IPS DF 4.7 (cell line): ENCODE results near the gene CCDC138.

Experiments used
- DNase-seq: peaks from one replicate; pipeline ENCODE4 v3.0.0-alpha.2; 2013; ENCODE audit warnings: low spot score; ENCODE audit errors: extremely low read depth

Gene CCDC138

DNA sequence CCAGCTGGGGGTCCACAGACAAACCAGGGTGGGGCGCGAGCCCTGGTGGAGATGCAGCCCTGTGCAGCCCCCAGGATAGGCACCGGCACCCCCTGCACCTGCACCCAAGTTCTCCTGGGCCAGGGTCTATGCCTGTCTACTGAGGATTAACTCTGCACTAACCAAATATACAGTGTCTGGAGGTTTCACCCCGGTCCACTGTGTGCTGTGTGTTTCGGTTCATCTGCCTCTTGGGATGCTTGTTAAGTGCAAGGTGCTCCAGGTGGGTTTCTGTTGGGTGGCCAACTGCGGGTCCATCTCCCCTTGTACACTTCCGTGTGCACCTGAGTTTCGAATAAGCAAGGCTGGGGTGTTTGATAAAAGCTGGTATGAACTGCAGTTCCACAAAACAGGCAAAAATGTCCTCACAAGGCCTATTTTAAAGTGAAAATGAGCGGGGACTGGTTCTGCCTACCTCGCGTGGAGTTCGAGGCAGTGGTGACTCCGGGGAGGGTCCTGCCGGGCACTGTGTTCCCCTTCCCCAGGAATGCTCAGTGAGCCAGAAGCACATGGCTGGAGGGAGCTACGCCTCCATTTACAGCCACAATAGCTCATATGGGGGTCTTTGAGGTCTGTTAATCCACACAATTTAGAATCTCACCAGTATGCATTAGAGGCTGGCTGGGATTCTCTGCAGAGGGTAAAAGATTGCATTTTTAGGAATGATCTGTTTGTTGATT, 131.7 kb downstream of the CCDC138 start:
- DNase-seq: no peak

DNA sequence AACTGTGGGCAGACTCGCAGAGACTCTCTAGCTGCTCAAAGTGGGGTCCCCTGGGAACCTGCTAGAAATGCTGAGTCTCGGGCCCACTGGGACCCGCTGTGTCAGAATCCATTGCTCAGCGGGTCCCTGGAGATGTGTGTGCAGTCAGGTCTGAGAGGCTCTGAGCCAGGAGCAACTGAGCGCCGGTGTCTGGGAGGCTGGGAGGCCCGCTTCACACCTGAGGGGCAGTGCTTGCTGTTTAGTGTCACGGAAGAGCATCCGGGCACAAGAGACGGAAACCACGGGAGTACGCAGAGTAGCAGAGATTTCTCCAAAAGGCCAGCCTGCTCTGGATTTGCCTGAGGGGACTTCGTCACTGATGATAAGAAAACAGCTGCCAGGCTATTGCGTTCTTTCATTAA, 132.4 kb downstream of the CCDC138 start:
- no peak for DNase-seq

DNA sequence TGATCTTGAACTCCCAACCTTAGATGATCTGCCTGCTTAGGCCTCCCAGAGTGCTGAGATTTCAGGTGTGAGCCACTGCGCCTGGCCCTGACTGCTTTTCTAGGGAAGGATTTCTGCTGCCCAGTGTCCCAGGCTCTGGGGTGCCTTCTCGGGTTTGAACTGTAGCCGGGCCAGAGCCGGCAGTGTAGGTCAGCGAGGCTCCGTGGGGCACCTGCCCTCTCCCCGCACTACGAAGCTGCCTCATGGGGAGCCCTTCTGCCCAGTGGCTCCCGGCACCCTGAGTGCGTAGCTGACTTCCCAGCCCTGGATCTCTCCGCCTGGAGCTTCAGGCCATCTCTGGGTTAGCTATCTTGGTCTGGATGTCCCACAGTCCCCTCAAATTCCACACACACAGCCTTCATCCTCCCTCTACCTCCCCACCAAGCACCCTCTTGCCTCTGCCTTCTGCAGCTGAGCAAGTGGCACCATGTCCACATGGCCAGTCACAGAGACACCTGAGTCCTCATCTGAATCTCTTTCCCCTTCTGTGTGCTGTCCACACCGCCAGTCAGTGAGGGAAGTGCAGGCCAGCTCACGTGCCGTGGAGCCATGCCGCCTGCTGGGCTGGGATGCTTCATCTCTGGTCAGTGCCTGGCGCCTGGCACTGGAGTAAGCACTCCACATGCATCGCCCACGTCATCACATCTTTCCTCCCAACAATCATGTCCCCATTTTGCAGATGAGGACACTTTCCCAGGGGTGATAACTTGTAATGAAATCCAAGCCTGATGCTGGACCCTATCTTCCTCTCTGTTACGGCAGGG, 133.2 kb downstream of the CCDC138 start:
- no peak for DNase-seq

DNA sequence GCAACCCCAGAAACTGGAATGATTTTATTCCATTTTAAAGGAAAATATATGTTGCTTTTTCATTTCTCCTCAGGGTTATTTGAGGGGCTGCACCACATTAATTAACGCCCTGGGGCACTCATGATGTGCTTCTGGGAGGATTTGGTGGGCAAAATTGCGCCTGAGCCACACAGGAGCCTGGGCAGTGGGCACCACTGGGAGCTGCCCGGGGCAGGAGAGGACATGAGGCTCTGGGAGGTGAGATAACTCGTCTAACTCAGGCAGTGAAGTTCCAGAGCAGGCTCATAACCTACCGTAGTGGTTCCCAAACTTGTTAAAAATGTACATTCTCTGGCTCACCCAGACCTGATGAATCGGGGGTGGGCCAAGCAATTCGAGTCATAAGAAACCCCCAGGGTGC, 134.1 kb downstream of the CCDC138 start:
- DNase-seq: no peak

DNA sequence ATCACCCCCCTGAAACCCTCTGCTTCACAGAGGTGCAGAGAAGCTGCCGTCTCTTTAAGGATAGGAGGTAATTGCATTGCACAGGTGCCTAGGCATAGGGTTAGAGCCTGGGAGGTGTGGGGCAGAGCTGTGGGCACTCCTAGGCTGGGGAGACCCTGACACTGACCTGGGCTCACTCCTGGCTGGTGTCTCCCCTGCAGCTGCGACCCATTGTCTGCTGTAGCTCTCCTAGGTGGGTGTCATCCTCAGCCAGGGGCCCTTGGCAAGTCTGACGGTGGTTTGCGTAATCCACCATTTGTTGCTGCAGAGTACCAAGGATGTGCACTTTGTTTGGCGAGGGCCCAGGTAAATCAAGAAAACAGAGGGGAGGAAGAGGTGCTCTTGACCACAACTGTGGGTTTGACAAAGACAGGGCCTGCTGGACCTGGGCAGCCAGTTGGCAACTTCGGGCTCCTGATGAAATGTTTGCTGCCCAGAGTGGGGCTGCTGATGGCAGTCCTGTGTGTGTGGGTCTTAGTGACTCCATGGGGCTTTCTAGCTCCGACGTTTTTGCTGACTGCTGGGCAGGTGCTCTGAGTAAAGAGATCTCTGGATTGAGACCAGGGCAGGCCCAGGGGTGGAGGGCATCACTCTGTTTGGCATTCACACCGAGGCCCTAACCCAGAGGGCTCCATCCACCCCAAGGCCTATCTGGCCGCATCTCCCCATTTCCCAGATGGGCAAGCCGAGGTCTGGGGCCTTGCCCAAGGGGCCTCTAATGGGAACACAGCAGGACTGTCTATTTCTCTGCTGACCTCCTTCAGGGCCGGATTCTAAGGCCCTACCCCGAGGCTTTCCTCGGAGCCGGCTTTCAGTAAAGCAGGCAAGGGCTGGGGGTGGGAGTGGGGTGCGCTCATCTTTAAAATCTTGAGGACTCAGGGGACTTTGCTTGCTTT, 134.8 kb downstream of the CCDC138 start:
- DNase-seq: no peak

DNA sequence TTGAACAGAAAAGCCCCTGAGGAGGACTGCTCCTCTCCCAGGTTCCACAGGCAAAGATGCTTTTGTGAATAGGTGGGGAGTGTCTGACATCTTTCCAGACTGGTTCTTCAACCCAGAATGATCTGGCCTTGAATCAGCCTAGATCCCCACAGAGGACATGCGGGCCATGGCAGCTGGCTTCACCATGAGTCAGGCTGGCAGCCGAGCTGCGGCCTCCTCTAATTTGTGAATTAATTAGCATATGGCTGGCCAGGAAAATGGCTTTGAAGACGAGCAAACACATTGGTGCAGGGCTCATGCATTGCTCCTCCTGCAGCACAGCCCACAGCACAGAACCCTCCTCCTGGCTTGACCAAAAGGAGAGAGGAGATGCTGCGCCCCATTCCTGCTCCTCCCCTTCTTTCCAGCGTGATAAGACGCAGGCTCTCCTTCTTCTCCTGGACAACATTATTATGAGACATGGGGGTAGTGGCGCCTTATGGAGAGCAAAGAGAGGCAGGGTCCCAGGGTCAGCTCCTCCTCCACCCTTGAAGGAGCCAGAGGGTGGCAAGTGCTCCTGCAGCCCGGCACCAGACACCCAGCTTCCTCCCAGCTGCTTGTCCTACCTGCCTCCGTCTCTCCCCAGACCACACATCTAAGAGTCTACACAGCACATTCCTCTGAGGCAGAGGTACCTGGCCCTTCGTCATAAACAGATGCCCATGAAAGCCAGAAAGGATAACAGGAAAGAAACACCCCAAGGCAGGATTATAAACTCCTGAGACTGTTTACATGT, 135.8 kb downstream of the CCDC138 start:
- no peak for DNase-seq

DNA sequence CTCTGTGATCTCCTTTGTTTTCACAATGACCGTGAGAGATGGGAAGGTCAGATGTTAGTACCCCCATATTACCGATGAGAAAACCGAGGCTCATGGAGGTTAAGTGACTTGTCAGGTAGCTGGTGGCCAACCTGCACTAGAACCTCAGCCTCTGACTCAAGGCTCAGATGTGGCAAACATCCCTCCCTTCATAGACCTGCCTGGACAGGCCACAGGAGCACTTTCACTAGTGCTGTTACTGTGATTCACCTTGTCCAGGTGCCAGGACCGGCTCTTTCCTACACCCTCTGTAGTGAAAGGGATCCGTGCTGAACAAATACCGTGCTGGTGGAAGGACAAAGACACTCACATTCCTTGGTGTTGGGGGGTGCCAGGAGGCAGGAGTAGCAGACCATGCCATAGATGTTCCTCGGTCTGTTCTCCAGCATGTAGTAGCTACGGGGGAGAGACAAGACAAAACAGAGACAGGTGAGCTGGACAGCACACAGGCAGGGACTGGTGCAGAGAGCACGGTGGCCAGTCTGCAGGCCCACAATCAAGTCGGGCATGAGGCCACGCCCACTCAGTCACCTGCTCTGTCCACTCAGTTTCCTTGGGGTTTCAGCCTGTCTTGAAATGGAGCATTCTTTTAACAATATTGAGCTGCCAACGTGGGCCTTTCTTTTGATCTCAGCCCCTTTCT, 136.6 kb downstream of the CCDC138 start:
- DNase-seq: no peak

DNA sequence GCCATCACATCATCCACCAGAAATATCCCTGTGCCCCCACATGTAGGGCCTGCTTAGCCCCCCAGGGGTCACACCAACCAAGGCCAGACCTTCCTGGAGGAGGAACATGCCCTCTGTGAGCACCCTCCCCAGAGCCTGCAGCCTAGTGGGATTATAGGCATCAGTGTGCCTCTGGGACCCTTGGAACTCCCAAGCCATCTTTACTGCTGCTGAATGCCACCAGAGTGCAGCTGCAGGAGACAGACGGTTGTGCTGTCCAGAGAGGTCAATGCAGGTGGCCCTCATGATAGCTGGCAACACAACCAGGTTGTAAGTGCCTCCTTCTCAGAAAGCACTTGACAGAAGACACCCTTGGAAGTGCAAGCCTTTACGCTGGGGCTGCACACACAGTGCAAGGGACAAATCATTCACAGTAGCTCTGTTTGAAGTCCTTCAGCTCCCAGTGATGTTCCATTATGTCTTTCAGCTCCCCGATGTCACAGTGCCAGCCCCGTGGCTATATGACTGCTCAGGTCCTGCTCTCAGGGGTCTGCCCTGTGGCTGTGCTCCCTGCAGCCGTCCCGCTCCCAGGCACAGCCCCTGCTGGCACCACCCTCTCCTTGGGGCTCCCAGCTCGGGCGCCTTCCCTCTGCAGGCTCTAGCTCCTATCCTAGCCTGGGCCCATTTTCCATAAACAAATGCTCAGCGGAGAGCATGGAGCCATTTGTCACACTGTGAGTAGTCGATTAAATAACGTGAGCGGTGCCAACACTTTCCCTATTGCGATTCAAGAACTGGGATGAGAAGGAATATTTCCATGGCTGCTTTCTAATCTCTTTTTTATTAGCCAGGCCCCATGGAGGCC, 137.4 kb downstream of the CCDC138 start:
- no peak for DNase-seq

DNA sequence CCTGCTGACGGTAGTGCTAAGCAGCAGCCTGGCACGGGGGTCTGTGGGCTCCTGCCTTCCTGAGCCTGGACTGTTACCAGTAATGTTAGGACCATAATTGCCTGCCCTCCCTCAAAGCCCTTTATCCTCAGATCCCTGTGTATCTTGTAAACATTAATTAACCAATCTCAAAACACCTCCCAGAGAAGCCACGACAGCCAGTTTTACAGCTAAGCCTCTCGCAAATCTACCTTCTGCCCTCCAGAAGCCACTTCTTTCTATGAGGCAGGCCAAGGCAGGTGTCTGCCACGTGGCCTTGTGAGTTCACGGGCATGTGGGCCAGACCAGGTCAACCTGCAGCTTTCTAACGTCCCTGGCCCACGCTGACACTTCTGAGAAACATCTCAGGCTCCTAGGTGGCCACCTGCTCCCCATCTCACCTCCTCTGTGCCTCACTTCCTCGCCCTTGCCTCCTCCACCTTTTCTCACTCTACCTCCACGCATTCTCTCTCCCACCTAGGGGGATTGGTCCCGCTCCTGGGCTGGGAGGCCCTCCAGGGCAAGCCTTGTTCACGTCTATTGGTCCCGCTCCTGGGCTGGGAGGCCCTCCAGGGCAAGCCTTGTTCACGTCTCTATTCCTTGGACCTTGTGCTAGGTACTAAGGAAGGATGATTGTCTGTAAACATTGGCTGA, 138.1 kb downstream of the CCDC138 start:
- no peak for DNase-seq

DNA sequence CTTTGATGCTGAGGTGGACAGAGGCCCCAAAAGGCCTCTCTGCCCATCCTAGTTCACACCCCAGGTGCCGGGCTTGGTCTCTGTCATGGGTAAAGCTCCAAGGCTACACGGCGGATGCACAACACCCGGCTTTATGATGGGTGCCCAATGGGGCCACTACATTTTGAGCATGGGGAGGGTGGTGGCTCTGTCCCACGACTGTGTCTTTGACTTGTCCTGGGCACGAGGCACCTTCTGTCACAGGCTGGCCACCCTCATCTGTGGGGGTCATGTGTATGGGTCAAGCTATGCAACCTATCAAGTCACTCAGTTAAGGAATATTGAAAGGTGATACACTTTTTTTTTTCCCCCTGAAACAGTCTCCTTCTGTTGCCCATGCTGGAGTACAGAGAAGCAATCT, 138.7 kb downstream of the CCDC138 start:
- DNase-seq: no peak

DNA sequence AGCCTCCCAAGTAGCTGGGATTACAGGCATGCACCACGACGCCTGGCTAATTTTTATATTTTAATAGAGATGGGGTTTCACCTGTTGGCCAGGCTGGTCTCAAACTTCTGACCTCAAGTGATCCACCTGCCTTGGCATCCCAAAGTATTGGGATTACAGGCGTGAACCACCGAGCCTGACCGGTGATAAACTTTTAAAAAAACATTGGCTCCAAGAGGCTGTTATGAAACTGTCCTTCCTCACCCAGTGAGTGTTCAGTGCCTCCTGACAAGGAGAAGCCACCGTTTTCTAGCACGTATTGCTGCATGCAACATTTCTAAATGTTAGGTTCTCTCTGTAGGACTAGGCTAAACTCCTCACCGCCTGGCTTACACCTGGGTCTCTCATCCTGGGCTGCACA, 139.2 kb downstream of the CCDC138 start:
- DNase-seq: no peak
